AG09319 (cell line): ENCODE data around the gene MBP.

ENCODE experiments used
- DNase-seq: peaks from one replicate; pipeline ENCODE4 v3.0.0-alpha.2; 2010; ENCODE audit warnings: low read depth; ENCODE audit errors: extremely low read depth
- CTCF ChIP-seq: IDR thresholded peaks from 2 replicates; pipeline ENCODE4 v1.5.1; 2011; ENCODE audit warnings: low read depth, mild to moderate bottlenecking, inconsistent platforms, low read length, moderate library complexity

Gene MBP

GRCh38 chr18:77138270-77138669, 5.7 kb upstream of the MBP start:
- no peak for TF ChIP-seq CTCF
- no peak for DNase-seq

DNA sequence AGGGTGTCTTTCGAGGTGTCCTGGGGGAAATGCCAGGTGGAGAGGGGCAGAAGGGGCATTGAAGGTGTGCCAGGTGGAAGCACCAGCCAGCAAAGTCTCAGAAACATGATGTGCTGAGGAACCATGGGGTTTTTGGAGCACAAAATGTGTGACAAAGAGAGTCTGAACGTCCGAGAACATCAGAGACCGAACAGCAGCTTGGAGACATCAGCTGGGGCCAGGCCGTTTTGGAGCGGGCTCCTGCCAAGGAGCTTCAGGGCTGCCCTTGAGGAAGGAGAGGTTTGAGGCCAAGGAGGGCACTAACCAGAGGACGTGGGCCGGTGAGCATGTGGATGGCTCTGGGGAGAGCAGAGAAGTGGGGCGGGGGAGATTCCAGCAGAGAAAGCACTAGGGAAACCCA, 5.3 kb upstream of the MBP start:
- no peak for TF ChIP-seq CTCF
- no peak for DNase-seq

DNA sequence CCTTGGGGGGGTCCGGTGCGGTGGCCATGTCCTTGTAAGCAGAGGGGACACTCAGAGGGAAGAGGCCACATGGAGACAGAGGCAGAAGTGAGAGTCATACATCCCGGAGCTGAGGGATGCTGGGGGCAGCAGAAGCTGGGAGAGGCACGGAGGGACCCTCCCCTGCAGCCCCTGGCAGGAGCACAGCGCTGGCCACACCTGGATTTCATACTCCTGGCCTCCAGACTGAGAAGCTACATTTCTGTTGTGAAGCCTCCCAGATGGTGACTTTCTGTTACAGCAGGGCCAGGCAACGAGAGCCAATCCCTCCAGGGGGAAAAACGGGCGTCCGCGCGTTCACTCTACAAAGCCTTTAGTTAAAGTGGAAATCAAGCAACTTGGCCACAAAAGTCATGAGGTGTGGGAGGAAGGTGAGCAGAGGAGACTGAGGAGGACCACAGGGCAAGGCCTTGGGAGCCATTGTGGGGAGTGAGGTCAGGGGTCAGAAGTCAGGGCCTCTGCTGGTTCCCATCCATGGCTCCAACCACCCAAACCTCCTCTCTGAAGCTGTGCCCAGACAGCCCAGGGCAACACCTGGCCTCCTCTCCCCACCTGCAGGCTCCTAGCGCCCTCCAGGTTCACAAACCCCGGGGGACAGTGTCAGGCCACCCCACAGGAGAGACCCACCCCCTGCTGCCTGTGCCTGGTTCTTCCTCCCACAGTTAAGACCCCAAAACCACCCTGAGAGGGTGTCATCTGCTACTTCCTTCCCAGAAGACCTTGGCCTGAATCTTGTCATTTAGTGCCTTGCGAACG, 4.5 kb upstream of the MBP start:
- no peak for DNase-seq
- TF ChIP-seq CTCF, result no peak

DNA sequence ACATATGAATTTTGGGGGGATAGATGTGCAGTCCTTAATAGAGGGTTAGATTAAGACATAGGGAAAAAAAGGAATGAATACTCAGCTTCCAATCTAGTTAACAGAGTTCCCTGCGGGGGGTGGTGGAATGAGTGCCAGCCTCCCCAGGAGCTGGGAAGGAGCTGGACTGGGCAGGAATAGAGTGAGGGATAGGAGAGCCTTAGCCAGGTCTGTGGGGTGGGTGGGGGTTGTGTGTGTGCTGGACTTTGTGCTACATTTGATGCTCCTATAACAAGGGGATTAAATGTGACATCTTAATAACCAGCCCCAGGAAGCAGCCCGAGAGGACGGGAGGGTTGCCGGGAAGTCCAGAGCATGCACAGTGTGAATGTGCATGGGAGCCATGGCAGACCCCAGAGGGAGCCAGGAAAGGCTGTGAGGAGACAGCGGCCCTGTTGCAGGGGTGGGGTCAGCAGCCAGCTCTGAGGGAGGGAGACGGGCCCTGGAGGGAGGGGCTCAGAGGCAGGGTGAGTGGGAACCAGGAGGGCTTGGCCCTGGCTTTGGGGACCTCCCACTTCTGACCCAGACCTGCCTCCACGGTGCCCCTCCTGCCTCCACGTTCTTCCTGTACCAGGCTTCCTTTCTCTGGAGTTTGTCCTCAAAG, 3.6 kb upstream of the MBP start:
- no peak for DNase-seq
- TF ChIP-seq CTCF, result no peak

GRCh38 chr18:77135339-77136075, 2.9 kb upstream of the MBP start:
- DNase-seq, result no peak
- no peak for TF ChIP-seq CTCF

DNA sequence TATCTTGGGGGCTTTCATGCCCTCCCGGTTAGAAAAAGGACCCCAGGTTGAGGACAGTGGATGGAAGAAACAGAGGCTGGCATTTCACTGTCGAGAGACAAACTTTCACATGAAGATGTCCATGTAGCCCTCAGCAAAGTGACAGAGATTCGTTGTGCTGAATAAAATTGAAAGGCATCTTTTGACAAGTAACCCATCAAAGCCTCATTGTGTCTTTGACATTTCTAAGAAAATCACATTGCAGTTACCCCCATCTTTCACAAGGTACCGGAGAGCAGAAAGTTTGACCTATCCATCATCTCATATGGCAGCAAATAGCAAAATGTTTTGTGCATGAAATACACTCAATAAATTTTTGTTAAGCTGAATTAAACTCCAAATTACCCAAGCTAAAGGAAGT, 2.0 kb upstream of the MBP start:
- no peak for TF ChIP-seq CTCF

More for the DNA sequence above, 2.0 kb upstream of the MBP start:
- DNase-seq, result no peak
